Measurements from ENCODE around the gene YJEFN3. TPM values are rescaled to one million over a fixed set of nuclear protein-coding genes. Genes with fewer than 3 reads are reported as not detected.

The YJEFN3 gene
- polyA plus RNA-seq, 2 of the 4 experiments (the other 2 are of a cell fraction): 3.2 to 7.2 TPM

DNA sequence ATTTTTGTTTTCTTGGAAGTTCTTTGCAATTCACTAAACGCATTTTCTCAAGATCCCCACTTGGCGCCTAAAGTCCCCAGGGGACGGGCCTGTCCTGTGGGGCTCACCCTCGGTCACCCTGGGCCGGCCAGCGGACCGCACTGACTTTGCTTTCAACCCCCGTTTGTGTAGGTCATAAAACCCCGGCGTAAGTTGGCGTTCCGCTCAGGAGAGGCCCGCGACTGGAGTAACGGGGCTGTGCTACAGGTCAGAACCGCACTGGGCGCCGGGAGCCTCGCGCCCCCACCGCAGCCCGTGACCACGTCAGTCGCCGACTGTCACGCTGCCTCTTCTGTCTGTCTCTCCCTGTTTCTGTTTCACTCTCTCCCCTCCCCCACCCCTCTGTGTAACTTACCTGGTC lies 26.9 kb upstream of the YJEFN3 start (continued):
- TF ChIP-seq, protein P1, sequence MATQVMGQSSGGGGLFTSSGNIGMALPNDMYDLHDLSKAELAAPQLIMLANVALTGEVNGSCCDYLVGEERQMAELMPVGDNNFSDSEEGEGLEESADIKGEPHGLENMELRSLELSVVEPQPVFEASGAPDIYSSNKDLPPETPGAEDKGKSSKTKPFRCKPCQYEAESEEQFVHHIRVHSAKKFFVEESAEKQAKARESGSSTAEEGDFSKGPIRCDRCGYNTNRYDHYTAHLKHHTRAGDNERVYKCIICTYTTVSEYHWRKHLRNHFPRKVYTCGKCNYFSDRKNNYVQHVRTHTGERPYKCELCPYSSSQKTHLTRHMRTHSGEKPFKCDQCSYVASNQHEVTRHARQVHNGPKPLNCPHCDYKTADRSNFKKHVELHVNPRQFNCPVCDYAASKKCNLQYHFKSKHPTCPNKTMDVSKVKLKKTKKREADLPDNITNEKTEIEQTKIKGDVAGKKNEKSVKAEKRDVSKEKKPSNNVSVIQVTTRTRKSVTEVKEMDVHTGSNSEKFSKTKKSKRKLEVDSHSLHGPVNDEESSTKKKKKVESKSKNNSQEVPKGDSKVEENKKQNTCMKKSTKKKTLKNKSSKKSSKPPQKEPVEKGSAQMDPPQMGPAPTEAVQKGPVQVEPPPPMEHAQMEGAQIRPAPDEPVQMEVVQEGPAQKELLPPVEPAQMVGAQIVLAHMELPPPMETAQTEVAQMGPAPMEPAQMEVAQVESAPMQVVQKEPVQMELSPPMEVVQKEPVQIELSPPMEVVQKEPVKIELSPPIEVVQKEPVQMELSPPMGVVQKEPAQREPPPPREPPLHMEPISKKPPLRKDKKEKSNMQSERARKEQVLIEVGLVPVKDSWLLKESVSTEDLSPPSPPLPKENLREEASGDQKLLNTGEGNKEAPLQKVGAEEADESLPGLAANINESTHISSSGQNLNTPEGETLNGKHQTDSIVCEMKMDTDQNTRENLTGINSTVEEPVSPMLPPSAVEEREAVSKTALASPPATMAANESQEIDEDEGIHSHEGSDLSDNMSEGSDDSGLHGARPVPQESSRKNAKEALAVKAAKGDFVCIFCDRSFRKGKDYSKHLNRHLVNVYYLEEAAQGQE (IDR thresholded peaks at IDR 0.05): no peak
- TF ChIP-seq, protein P2, sequence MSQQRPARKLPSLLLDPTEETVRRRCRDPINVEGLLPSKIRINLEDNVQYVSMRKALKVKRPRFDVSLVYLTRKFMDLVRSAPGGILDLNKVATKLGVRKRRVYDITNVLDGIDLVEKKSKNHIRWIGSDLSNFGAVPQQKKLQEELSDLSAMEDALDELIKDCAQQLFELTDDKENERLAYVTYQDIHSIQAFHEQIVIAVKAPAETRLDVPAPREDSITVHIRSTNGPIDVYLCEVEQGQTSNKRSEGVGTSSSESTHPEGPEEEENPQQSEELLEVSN (IDR thresholded peaks at IDR 0.05; ENCODE audit: borderline replicate concordance, low read depth): no peak
- no peak for TF ChIP-seq HOXA7 (CRISPR knock-in tag; IDR thresholded peaks at IDR 0.05)

- ChIA-PET POLR2A (no interaction called here), CTCF (no interaction called here)
These were observed 26.4 kb upstream of the YJEFN3 start for GRCh38 chr19:19502281-19502680.

GRCh38 chr19:19502808-19503602 lies 25.7 kb upstream of the YJEFN3 start:
- no peaks in the 10 kb centered on the region for H3K4me1 ChIP-seq
- ATAC-seq (no peak), DNase-seq (ENCODE audit: low read depth in 1 of 2, low spot score in 1 of 2) (no peak), FAIRE-seq (no peak)
- no peak overlapping the region for H3K27ac ChIP-seq
- POLR2A ChIA-PET: no interaction called here
- 84% methylated on average over 18 of the region's 18 CpGs for WGBS (ENCODE audit: missing lambda C conversion rate)
- TF ChIP-seq RAD21 (conservative IDR thresholded peaks at IDR 0.05 in 1 of 2, IDR thresholded peaks at IDR 0.05 in 1 of 2) (no peak), HOXA7 (CRISPR knock-in tag; IDR thresholded peaks at IDR 0.05) (no peak), FOSL2 (IDR thresholded peaks at IDR 0.05) (no peak), FOSL2 (CRISPR knock-in tag; IDR thresholded peaks at IDR 0.05) (no peak), CHD2 (IDR thresholded peaks at IDR 0.05; ENCODE audit: low read length, partially characterized antibody) (no peak), POLR2AphosphoS2 (conservative IDR thresholded peaks at IDR 0.05; ENCODE audit: low read length) (no peak), KDM5A (IDR thresholded peaks at IDR 0.05) (no peak), NFE2L2 (conservative IDR thresholded peaks at IDR 0.05; ENCODE audit: low read length) (no peak), USF2 (IDR thresholded peaks at IDR 0.05) (no peak)
- no peaks in the 10 kb centered on the region for H3K9me3 ChIP-seq
- no peak overlapping the region for H3K4me3 ChIP-seq
- H3K4me2 ChIP-seq: no peak overlapping the region
- CTCF ChIA-PET: interaction anchor here (2.4 kb wide), 1 partner anchor 13 kb away, joined by 18 read pairs; no protein-coding TSS in a partner anchor

More at GRCh38 chr19:19502281-19502680, 26.4 kb upstream of the YJEFN3 start:
- FAIRE-seq (no peak), DNase-seq (ENCODE audit: low read depth in 1 of 2, low spot score in 1 of 2) (no peak), ATAC-seq (no peak)
- Histone ChIP-seq H3K4me3 (no peak overlapping the region), H3K4me2 (no peak overlapping the region), H3K9me3 (no peaks in the 10 kb centered on the region), H3K4me1 (no peaks in the 10 kb centered on the region), H3K27ac (no peak overlapping the region)
- TF ChIP-seq, protein P3, sequence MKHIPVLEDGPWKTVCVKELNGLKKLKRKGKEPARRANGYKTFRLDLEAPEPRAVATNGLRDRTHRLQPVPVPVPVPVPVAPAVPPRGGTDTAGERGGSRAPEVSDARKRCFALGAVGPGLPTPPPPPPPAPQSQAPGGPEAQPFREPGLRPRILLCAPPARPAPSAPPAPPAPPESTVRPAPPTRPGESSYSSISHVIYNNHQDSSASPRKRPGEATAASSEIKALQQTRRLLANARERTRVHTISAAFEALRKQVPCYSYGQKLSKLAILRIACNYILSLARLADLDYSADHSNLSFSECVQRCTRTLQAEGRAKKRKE (CRISPR knock-in tag; IDR thresholded peaks at IDR 0.05; ENCODE audit: low read depth): no peak
- no peak for TF ChIP-seq CEBPB (IDR thresholded peaks at IDR 0.05)
- no peak for TF ChIP-seq MAZ (IDR thresholded peaks at IDR 0.05; ENCODE audit: borderline replicate concordance, low read depth, low read length)
- no peak for TF ChIP-seq EP300 (IDR thresholded peaks at IDR 0.05)
- TF ChIP-seq, protein P4, sequence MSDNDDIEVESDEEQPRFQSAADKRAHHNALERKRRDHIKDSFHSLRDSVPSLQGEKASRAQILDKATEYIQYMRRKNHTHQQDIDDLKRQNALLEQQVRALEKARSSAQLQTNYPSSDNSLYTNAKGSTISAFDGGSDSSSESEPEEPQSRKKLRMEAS (IDR thresholded peaks at IDR 0.05): no peak
- TF ChIP-seq, protein P1 (IDR thresholded peaks at IDR 0.05): no peak
- 95% methylated on average over 4 of the region's 19 CpGs for WGBS (ENCODE audit: missing lambda C conversion rate)

Measured in A549 (cell line).